Gastroesophageal sphincter (tissue), 3 donors: ENCODE results near the gene UBE4B.

ENCODE experiments used
- POLR2A ChIP-seq, 2 donors: fragments of 450-650 bp; IDR thresholded peaks; one replicate each; pipeline ENCODE4 v1.6.1; 2017; ENCODE audit warnings: antibody characterized with exemption in 2 of 2, mild to moderate bottlenecking in 2 of 2, moderate library complexity in 1 of 2
- TF ChIP-seq, protein P1 (sequence below), 4 experiments: fragments of 200-600 bp in 2 of 4; fragments of 450-650 bp in 2 of 4; sonication (generic) in 1 of 4; IDR thresholded peaks; one replicate each; pipeline ENCODE4 v1.5.1; 2017 to 2019; ENCODE audit warnings: antibody characterized with exemption in 4 of 4, mild to moderate bottlenecking in 2 of 4, moderate library complexity in 2 of 4

DNA sequence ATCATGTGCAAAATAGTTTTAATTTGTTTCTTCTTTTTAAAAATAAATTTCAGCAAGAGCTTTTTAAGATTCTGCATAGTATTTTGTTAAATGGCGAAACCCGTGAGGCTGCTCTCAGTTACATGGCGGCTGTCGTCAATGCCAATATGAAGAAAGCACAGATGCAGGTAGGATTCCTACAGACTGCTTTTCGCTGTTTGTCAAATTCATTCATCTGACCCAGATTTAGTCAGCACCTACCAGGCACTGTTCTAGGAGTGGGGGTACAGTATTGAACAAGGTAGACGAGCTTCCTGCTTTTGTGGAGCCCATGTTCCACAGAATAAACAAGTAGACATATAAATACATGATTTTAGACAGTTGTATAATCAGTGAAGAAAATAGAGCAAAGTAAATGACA is 99.6 kb downstream of the UBE4B start:
- TF ChIP-seq, protein P1, sequence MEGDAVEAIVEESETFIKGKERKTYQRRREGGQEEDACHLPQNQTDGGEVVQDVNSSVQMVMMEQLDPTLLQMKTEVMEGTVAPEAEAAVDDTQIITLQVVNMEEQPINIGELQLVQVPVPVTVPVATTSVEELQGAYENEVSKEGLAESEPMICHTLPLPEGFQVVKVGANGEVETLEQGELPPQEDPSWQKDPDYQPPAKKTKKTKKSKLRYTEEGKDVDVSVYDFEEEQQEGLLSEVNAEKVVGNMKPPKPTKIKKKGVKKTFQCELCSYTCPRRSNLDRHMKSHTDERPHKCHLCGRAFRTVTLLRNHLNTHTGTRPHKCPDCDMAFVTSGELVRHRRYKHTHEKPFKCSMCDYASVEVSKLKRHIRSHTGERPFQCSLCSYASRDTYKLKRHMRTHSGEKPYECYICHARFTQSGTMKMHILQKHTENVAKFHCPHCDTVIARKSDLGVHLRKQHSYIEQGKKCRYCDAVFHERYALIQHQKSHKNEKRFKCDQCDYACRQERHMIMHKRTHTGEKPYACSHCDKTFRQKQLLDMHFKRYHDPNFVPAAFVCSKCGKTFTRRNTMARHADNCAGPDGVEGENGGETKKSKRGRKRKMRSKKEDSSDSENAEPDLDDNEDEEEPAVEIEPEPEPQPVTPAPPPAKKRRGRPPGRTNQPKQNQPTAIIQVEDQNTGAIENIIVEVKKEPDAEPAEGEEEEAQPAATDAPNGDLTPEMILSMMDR (IDR thresholded peaks at IDR 0.05) = no peak
- TF ChIP-seq POLR2A (IDR thresholded peaks at IDR 0.05) = no peak
